GM18526 (cell line): ENCODE results near the gene KDF1.
A peak's percentile ranks its signal among the peaks of the same experiment; 100 is the strongest.

Source experiments
- POLR2A ChIP-seq: IDR thresholded peaks from 3 replicates; pipeline ENCODE4 v1.6.1; 2011; ENCODE audit not compliant: insufficient read length; ENCODE audit errors: extremely low read depth

The KDF1 gene

GRCh38 chr1:26998429-26999300 lies 38.4 kb upstream of the KDF1 start:
- no peak for TF ChIP-seq POLR2A

DNA sequence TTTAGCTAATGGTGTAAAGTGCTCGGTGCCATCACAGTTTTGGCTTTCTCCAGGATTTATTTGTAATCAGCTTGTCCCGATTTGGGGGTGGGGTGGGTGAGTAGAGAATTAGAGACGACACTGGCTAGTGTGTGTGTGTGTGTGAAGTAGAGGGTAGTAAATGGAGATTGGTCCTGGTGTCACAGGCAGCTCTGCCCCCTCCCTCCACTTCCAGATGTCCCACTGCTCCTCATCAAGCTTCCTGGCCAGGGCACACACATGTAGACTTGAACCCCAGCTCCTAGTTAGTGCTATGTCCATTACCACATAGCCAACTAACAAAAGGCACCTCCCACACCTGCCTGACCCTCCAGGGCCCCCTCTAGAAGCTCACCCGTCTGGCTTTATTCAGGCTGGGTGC lies 36.4 kb upstream of the KDF1 start:
- TF ChIP-seq POLR2A, result no peak

GRCh38 chr1:26996024-26996423 lies 35.8 kb upstream of the KDF1 start:
- TF ChIP-seq POLR2A, result no peak

DNA sequence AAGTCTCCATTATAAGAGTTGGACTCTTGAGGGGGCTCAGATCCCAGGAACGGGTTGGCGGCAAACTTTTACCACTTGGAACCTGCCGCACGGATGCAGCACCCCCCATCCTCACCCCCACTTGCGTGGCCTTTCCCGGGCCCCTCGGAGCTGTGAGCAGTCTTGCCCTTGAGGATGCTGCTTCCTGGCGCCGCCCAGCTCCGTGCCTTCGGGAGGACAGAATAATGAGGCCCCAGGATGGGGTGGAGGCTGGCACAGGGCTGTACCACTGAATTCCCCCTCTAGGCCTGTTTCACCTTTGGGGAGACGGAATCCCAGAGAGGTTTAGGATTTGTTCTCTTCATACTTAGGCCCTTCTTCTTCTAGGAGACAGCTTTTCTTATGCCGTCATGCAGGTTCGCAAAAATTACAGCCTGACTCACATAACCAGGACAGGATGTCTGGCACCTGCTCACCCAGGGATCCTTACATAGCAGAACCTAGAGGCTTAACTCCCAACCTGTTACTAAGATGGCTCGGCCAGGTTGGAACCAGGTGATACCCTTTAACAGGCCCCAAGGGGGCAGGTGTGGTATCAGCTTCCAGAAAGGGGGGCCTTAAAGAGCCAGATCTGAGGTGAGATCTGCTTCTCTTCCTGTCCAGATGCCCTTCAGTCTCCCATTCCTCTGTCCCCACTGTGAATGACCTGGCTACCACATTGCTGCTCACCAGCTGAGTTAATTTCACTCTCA lies 34.7 kb upstream of the KDF1 start:
- no peak for TF ChIP-seq POLR2A

- no peak for TF ChIP-seq POLR2A
Measured at GRCh38 chr1:26994020-26994786, 33.9 kb upstream of the KDF1 start.

DNA sequence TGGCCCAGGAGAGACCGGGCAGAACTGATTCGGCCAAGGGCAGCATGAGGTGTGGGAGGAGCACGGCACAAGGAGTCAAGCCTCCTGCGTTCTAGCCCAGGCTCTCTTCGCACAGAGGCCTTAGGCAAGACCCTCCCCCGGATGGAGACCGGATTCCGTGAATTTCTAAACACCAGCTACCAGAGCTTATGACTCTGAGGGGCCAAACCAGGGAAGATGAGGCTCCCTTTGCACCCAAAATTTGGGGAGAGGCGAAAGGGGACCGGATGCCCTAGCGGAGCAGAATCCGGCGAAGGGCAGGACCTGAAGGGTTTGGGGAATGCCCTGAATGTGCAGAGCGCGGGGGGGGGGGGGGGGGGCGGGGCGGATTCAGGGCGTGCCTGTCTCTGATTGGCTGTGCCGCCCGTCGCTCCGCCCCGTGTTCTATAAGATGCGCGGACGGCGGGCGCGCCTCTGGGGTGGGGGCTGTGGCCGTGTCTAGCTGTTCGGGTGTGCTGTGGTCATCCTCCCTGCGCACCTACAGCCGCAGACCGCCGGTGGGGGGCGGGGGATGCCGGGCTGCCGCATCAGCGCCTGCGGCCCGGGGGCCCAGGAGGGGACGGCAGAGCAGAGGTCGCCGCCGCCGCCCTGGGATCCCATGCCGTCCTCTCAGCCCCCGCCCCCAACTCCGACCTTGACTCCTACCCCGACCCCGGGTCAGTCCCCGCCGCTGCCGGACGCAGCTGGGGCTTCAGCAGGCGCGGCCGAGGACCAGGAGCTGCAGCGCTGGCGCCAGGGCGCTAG lies 33.2 kb upstream of the KDF1 start, which contains the start of gene TRNP1:
TSS of gene TRNP1 (plus strand) at position 456 of the 783 bp plus-strand sequence. CDS start at position 551, 95 bp downstream.
- peak; percentile 45 for TF ChIP-seq POLR2A

DNA sequence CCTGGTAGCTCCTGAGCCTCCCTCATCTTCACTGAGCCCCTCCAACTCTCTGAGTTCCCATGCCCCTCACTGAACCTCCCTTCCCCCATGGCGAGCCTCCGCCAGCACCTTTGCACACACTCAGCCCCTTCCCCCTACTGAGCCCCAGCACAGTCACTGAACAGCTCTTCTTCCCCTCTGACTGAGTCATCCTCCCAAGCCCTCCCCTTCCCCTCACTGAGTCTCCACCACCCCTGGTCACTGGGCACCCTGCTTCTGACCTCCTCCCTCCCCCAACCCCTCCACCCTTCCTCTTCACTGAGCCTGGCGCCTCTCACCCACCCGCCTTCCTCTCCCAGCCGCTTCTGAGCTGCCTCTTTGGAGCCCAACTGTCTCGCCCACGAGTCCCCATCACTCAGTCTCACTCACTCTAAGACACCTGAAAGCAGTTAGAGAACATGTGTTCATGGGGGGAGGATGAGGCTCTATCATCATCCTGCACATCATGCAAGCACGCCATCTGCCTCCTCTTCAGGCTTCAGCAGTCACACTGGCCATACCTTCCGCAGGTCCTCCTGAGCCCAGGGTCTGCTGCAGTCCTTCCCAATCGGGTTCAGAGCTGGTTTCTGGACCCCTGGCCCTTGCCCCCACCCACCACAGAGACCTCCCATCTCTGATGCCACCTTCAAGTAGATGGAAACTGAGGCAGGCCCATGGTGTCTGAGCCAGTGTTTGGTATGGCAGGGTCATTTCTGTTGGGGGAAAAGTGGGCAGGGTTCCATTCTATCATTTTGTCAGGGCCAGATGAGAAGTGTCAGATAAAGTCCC lies 31.2 kb upstream of the KDF1 start:
- TF ChIP-seq POLR2A, result no peak

DNA sequence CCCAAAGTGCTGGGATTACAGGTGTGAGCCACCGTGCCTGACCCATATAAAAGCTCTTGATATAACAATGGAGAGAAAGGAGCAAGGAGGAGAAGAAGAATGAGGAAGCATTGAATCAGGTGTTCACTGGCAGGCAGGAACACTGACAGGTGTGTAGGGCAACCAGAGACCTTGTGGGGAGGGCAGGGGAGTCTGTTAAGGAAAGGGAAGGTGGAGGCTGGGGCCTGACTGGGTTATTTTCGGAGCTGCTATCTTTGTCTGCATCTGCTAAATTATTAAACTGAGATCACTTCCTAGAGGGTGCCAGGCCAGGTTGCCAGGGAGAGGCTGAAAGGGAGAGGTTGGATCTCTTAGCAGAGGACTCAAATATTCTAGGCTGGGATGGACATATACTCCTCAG lies 26.4 kb upstream of the KDF1 start:
- TF ChIP-seq POLR2A, result no peak

- TF ChIP-seq POLR2A, result no peak
Measured at GRCh38 chr1:26984291-26984690, 24.0 kb upstream of the KDF1 start.

- no peak for TF ChIP-seq POLR2A
Measured at GRCh38 chr1:26983863-26984262, 23.6 kb upstream of the KDF1 start.

DNA sequence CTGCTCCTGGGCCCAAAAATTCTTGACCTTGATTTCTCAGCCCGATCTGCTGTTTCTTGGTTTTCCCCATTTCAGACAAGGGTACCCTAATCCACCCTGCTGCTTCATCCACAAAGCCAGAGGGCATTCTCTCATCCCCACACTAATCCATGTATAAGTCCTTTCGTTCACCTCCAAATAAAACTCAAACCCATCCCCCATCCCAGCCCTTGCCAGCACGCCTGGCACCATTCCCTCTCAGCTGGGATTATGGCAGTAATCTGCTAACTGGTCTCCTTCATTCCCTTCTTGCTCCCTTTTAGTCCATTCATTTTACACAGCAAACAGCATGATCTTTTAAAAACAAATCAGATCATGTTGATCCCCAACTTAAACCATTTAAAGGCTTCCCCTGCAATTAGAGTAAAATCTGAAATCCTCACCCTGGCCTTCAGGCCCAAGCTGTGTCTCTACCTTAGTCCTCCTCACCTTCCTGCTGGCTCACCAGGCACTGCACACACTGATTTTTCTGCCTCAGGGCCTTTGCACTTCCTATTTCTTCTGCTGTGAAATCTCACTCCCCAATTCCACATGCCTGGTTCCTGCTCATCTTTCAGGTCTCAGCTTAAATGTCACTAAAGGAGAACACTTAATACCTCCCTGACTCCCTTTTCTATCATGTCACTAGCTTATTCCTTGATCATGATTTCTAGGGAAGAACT lies 21.0 kb upstream of the KDF1 start:
- no peak for TF ChIP-seq POLR2A

DNA sequence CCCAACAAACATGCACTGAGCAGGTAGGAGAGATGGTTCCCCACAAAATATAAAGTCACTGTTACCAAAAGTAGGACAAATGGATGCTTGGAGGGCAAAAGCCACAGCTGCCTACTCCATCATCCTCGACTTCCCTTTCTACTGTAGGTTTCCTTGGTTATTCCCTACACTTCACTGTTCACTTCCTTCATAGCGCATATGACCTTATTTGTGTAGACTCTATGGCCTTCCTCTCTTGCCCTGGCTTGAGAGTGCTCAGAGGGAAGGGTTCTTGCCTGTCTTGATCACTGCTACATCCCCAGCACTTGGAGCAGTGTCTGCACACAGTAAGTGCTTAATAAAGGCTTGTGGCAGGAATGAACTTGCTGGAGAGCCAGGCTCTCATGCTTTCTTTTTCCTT lies 18.6 kb upstream of the KDF1 start:
- no peak for TF ChIP-seq POLR2A

DNA sequence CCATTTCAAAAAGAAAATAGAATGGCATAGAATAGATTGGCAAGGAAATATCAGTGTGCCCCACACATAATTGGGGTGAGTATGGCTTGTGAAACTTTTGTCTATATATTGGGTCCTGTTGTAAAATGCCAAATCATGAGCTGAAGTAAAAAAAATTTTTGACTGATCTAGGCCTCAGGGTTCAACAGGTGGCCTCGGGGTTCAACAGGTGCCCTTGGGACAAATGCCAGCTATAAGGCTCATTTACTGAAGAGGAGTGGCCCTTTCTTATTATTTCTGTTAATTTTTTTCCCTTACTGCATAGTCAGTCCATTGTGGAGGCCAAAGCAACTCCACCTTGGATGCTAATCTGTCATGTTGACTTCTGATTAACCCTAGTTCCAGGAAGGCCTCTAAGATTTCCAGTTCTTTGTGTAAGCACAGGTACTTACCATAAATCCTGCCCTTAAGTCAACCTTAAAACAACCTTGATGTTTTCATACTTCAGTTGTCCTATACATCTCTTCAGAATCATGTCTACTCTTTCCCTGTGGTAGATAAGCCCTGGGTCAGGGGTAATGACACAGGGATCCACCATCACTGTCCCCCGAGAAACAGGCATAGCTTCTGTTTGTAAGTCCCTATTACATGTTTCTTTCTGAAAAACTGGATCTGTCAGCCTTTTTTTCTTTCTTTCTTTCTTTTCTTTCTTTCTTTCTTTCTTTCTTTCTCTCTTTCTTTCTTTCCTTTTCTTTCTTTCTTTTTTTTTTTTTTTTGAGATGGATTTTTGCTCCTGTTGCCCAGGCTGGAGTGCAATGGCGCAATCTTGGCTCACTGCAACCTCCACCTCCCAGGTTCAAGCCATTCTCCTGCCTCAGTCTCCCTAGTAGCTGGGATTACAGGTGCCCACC lies 16.6 kb upstream of the KDF1 start:
- TF ChIP-seq POLR2A, result no peak

GRCh38 chr1:26972821-26973220 lies 12.6 kb upstream of the KDF1 start:
- no peak for TF ChIP-seq POLR2A
